Stimulated activated CD4-positive, alpha-beta T cell treated with anti-CD3 and anti-CD28 coated beads, Interleukin-2, amount 100 ng/mL, for 4 hours (primary cell): ENCODE data around the gene PTPRD.
"Not testable (repeated sequence)": the region's sequence is repeated elsewhere in the genome, so short reads cannot be mapped to it uniquely, and the experiment has no call there.

Experiments
- DNase-seq: peaks from one replicate; pipeline ENCODE4 v3.0.0-alpha.2; 2020; ENCODE audit warnings: low read depth

Gene PTPRD

GRCh38 chr9:9124616-9125015 is 1488.2 kb downstream of the PTPRD start:
- no peak for DNase-seq

GRCh38 chr9:9122230-9122875 is 1490.4 kb downstream of the PTPRD start:
- DNase-seq, result no peak

- no peak for DNase-seq
Observed at GRCh38 chr9:9117866-9118265, 1494.9 kb downstream of the PTPRD start.

GRCh38 chr9:9112001-9112720 is 1500.6 kb downstream of the PTPRD start:
- DNase-seq, result no peak

GRCh38 chr9:9108641-9109040 is 1504.2 kb downstream of the PTPRD start:
- no peak for DNase-seq

GRCh38 chr9:9102295-9102694 is 1510.5 kb downstream of the PTPRD start:
- DNase-seq, result no peak

- DNase-seq, result no peak
Observed at GRCh38 chr9:9100070-9100469, 1512.7 kb downstream of the PTPRD start.

- no peak for DNase-seq
Observed at GRCh38 chr9:9099646-9100045, 1513.2 kb downstream of the PTPRD start.

- not testable (repeated sequence) for DNase-seq
Observed at GRCh38 chr9:9097254-9097653, 1515.5 kb downstream of the PTPRD start.

- DNase-seq, result no peak
Observed at GRCh38 chr9:9091387-9091786, 1521.4 kb downstream of the PTPRD start.

- no peak for DNase-seq
Observed at GRCh38 chr9:9079473-9079872, 1533.3 kb downstream of the PTPRD start.

- no peak for DNase-seq
Observed at GRCh38 chr9:9078301-9078700, 1534.5 kb downstream of the PTPRD start.

- DNase-seq, result no peak
Observed at GRCh38 chr9:9061627-9062026, 1551.2 kb downstream of the PTPRD start.

- no peak for DNase-seq
Observed at GRCh38 chr9:9054354-9054992, 1558.3 kb downstream of the PTPRD start.

- DNase-seq, result no peak
Observed at GRCh38 chr9:9045572-9045971, 1567.2 kb downstream of the PTPRD start.

GRCh38 chr9:9045072-9045471 is 1567.7 kb downstream of the PTPRD start:
- no peak for DNase-seq

GRCh38 chr9:9043788-9044187 is 1569.0 kb downstream of the PTPRD start:
- not testable (repeated sequence) for DNase-seq

- DNase-seq, result no peak
Observed at GRCh38 chr9:9041756-9042155, 1571.0 kb downstream of the PTPRD start.

- DNase-seq, result no peak
Observed at GRCh38 chr9:9033022-9033421, 1579.8 kb downstream of the PTPRD start.

- no peak for DNase-seq
Observed at GRCh38 chr9:9016597-9016996, 1596.2 kb downstream of the PTPRD start.

- no peak for DNase-seq
Observed at GRCh38 chr9:9004810-9005209, 1608.0 kb downstream of the PTPRD start.

GRCh38 chr9:9002826-9003583 is 1609.8 kb downstream of the PTPRD start:
- no peak for DNase-seq
